NK-92 (cell line): ENCODE measurements around the gene AQP1.

Experiments used
- DNase-seq: peaks from one replicate; lab custom pipeline; 2025; ENCODE audit not compliant: unreplicated experiment; lab: John Stamatoyannopoulos, UW

The AQP1 gene

GRCh38 chr7:30971440-30971839, 59.8 kb downstream of the AQP1 start:
- DNase-seq, result no peak

- DNase-seq, result no peak
Measured at GRCh38 chr7:30971840-30972563, 60.3 kb downstream of the AQP1 start.

- no peak for DNase-seq
Measured at GRCh38 chr7:30973292-30973691, 61.6 kb downstream of the AQP1 start.

- no peak for DNase-seq
Measured at GRCh38 chr7:30973791-30974604, 62.3 kb downstream of the AQP1 start.

- DNase-seq, result no peak
Measured at GRCh38 chr7:30974605-30975255, 63.1 kb downstream of the AQP1 start.
